Mesothelial cell of epicardium (in vitro differentiated cells): ENCODE data around the gene PTGR3. TPM values are rescaled to one million over a fixed set of nuclear protein-coding genes. Genes with fewer than 3 reads are reported as not detected.

ENCODE experiments used
- DNase-seq, 2 experiments: peaks; one replicate each; pipeline ENCODE4 v3.0.0; 2021; ENCODE audit warnings: low spot score in 2 of 2; ENCODE audit not compliant: unreplicated experiment in 2 of 2
- H3K27ac Mint-ChIP-seq: 2 replicates; pipeline ENCODE4 v1.8.0; 2021; ENCODE audit warnings: mixed read lengths
- H3K27me3 Mint-ChIP-seq: 2 replicates; pipeline ENCODE4 v1.8.0; 2021; ENCODE audit warnings: low read depth, mixed read lengths
- H3K36me3 Mint-ChIP-seq: 2 replicates; pipeline ENCODE4 v1.8.0; 2021; ENCODE audit warnings: mixed read lengths
- H3K4me1 Mint-ChIP-seq: 2 replicates; pipeline ENCODE4 v1.8.0; 2021; ENCODE audit warnings: mixed read lengths
- H3K4me3 Mint-ChIP-seq: 2 replicates; pipeline ENCODE4 v1.8.0; 2021; ENCODE audit warnings: mild to moderate bottlenecking, moderate library complexity, mixed read lengths
- H3K9me3 Mint-ChIP-seq: 2 replicates; pipeline ENCODE4 v1.8.0; 2021; ENCODE audit warnings: mixed read lengths
- CTCF ChIP-seq: fragments of 200-600 bp; sonication (generic); IDR thresholded peaks from one replicate; pipeline ENCODE4 v1.5.0; 2021; ENCODE audit warnings: antibody characterized with exemption; ENCODE audit not compliant: unreplicated experiment
- total RNA-seq: library from RNA; stranded (reverse); gene quantifications from 3 replicates; pipeline ENCODE4 v1.2.1, GENCODE V29; 2021

Gene PTGR3
- total RNA-seq, 1 donor from 2014 or later, result 47.0 TPM

DNA sequence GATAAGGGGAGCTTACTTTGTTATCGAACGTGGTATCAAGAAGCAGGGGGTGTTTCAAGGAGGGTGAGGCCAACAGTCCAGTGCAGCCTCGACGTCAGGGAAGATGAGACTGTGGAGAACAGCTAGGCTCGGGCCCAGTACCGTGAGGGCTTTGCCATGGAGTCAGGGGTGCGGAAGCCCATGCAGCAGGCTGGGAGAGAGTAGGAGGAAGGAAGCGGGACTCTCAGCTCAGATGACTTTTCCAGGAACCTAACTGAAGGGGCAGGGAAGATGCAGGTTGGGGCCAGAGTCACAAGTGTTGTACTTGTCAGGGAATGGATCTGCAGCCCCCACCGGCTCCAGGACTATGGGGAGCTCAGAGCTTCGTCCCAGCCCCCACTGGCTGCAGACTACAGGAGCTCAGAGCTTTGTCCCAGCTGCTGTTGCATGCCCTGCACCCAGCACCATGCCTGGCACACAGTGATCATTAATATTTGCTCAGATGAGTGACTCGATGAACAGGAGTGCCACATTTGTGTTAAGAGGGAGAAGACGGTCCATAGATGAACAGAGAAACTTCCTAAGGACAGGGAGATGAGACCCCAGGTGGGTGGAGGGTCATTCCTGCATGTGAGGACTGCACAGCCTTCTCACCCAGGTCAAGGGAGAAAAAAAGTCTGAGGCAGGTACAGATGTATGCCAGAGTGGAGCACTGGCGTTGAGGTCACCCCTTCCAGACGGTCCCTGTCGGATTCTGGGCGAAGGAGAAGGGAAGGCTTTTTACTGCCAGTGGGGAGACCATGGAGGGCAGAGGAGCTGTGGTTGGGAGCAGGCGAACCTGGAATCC is 36.4 kb downstream of the PTGR3 start:
- peaks cover 3% of the 10 kb centered on the region for H3K27me3 Mint-ChIP-seq
- no peaks in the 10 kb centered on the region for H3K36me3 Mint-ChIP-seq
- H3K4me1 Mint-ChIP-seq, result peaks cover 4% of the 10 kb centered on the region
- no peak for DNase-seq
- H3K4me3 Mint-ChIP-seq, result no peak overlapping the region
- H3K27ac Mint-ChIP-seq, result no peak overlapping the region
- no peaks in the 10 kb centered on the region for H3K9me3 Mint-ChIP-seq
- no peak for TF ChIP-seq CTCF

- Mint-ChIP-seq H3K4me3 (no peak overlapping the region), H3K27me3 (peaks cover 5% of the 10 kb centered on the region), H3K27ac (no peak overlapping the region), H3K9me3 (no peaks in the 10 kb centered on the region), H3K4me1 (peaks cover 4% of the 10 kb centered on the region), H3K36me3 (no peaks in the 10 kb centered on the region)
- no peak for TF ChIP-seq CTCF
- no peak for DNase-seq
Observed at GRCh38 chr18:75170916-75171315, 38.0 kb downstream of the PTGR3 start.

- Mint-ChIP-seq H3K27me3 (peaks cover 5% of the 10 kb centered on the region), H3K4me1 (peaks cover 4% of the 10 kb centered on the region), H3K36me3 (no peaks in the 10 kb centered on the region), H3K27ac (no peak overlapping the region), H3K9me3 (no peaks in the 10 kb centered on the region), H3K4me3 (no peak overlapping the region)
- TF ChIP-seq CTCF, result no peak
- DNase-seq, result no peak
Observed at GRCh38 chr18:75170022-75170789, 38.7 kb downstream of the PTGR3 start.

DNA sequence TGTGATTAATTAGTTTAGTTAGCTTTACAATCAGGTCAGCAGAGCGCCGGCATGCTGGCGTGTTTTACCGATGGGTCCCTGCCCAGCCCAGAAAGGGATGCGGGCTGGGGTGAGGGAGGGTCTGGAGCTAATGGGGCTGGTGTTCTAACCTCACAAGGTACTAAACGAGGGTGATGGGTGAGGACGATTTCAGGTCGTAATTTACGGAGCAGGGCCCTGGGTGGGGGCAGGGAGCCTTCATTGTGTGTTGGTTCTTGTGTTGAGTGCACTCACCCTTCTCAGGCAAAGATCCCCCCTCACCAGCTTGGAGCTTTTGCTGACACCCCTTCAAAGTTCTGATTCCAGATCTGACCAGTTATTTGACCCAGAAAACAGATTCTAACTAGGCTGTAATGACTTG is 39.5 kb downstream of the PTGR3 start:
- no peaks in the 10 kb centered on the region for H3K36me3 Mint-ChIP-seq
- H3K4me1 Mint-ChIP-seq, result peaks cover 4% of the 10 kb centered on the region
- no peak for DNase-seq
- TF ChIP-seq CTCF, result no peak
- no peak overlapping the region for H3K4me3 Mint-ChIP-seq
- H3K27me3 Mint-ChIP-seq, result peaks cover 5% of the 10 kb centered on the region
- H3K27ac Mint-ChIP-seq, result no peak overlapping the region
- no peaks in the 10 kb centered on the region for H3K9me3 Mint-ChIP-seq

- Mint-ChIP-seq H3K4me1 (peaks cover 4% of the 10 kb centered on the region), H3K36me3 (no peaks in the 10 kb centered on the region), H3K27ac (no peak overlapping the region), H3K4me3 (no peak overlapping the region), H3K27me3 (peaks cover 5% of the 10 kb centered on the region), H3K9me3 (no peaks in the 10 kb centered on the region)
- DNase-seq, result no peak
- no peak for TF ChIP-seq CTCF
Observed at GRCh38 chr18:75168619-75169018, 40.3 kb downstream of the PTGR3 start.
